WERI-Rb-1 (cell line): ENCODE results near the gene ZFYVE28.

ENCODE experiments used
- DNase-seq: peaks from one replicate; pipeline ENCODE4 v3.0.0-alpha.2; 2020
- H3K27ac ChIP-seq: fragments of 250-450 bp; sonication (Bioruptor Pico); 2 replicates; pipeline ENCODE4 v1.5.1; 2020; ENCODE audit warnings: mild to moderate bottlenecking, moderate library complexity
- H3K27me3 ChIP-seq: fragments of 250-450 bp; sonication (Bioruptor Pico); 2 replicates; pipeline ENCODE4 v1.5.1; 2021; ENCODE audit warnings: mild to moderate bottlenecking, low read depth, moderate library complexity; ENCODE audit not compliant: insufficient read depth, severe bottlenecking
- H3K36me3 ChIP-seq: fragments of 250-450 bp; sonication (Bioruptor Pico); 2 replicates; pipeline ENCODE4 v1.5.1; 2020; ENCODE audit warnings: mild to moderate bottlenecking, moderate library complexity
- H3K4me3 ChIP-seq: 2 replicates; pipeline ENCODE4 v1.5.1; 2011; ENCODE audit warnings: low read depth, mild to moderate bottlenecking, control low read depth, low read length
- H3K9me3 ChIP-seq: fragments of 250-450 bp; sonication (Bioruptor Pico); 2 replicates; pipeline ENCODE4 v1.5.1; 2021; ENCODE audit warnings: mild to moderate bottlenecking, moderate library complexity; ENCODE audit not compliant: severe bottlenecking
- TF ChIP-seq, protein P1 (sequence below): IDR thresholded peaks from 2 replicates; pipeline ENCODE4 v1.5.1; 2011; ENCODE audit warnings: low read depth, mild to moderate bottlenecking, control low read depth, inconsistent platforms, low read length

ZFYVE28 gene

DNA sequence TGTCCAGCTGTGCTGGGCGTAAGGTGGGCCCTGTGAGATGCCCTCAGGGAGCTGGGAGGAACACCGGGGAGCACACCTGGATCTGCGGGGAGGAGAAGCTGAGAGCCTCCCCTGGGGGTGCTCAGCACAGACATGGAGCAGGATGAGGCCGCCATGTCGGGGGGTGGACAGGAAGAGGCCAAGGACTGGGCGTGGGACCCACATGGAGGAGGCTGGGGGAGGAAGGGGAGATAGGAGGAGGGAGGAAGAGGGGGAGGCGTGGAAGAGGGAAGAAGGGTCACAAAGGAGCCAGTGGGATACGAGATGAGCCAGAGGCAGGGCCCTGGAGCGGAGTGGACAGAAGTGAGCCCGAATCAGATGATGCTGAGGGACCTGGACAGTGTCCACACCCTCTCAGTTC lies 66.3 kb downstream of the ZFYVE28 start:
- Histone ChIP-seq H3K9me3 (no peaks in the 10 kb centered on the region), H3K4me3 (no peak overlapping the region), H3K27ac (no peak overlapping the region), H3K27me3 (no peaks in the 10 kb centered on the region), H3K36me3 (no peaks in the 10 kb centered on the region)
- peak; percentile 5 for DNase-seq
- TF ChIP-seq, protein P1, sequence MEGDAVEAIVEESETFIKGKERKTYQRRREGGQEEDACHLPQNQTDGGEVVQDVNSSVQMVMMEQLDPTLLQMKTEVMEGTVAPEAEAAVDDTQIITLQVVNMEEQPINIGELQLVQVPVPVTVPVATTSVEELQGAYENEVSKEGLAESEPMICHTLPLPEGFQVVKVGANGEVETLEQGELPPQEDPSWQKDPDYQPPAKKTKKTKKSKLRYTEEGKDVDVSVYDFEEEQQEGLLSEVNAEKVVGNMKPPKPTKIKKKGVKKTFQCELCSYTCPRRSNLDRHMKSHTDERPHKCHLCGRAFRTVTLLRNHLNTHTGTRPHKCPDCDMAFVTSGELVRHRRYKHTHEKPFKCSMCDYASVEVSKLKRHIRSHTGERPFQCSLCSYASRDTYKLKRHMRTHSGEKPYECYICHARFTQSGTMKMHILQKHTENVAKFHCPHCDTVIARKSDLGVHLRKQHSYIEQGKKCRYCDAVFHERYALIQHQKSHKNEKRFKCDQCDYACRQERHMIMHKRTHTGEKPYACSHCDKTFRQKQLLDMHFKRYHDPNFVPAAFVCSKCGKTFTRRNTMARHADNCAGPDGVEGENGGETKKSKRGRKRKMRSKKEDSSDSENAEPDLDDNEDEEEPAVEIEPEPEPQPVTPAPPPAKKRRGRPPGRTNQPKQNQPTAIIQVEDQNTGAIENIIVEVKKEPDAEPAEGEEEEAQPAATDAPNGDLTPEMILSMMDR = no peak

DNA sequence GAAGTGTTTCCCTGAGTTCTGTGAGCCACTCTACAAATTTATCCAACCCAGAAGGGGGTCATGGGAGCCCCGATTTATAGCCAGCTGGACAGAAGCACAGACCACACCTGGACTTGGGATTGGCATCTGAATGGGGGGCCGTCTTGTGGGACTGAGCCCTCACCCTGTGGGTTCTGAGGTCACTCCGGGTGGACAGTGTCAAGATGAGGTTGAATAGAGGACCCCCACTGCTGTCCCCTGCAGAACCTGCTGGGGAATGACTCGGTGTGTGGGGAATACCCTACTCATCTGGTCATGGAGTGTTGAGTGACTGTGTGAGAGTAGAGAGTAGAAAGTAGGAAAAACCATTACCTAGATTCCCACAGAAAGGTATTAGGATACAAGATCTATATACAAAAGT lies 67.5 kb downstream of the ZFYVE28 start:
- H3K27ac ChIP-seq = no peak overlapping the region
- TF ChIP-seq, protein P1 = no peak
- peak; percentile 1 for DNase-seq

DNA sequence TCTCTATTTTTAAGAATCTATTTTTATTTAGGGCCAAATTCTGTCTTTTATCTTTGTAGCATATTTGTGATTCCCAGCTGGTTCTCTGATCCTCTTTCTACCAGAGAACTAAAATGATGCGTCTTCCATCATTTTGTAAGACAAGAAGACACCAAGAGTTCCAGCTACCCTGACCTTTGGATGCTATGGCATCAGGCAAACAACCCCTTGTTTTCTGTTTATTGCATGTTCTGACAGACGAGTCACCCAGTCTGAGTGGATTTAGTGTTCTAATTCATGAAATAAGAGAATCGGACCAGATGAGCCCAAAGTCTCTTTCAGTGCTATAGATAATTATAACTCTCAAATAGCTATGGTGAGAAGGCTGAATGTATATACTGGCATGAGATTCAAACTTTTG lies 69.7 kb downstream of the ZFYVE28 start:
- H3K27me3 ChIP-seq = no peaks in the 10 kb centered on the region
- H3K36me3 ChIP-seq = no peaks in the 10 kb centered on the region
- H3K9me3 ChIP-seq = no peaks in the 10 kb centered on the region
- DNase-seq = no peak
- H3K4me3 ChIP-seq = no peak overlapping the region
- no peak overlapping the region for H3K27ac ChIP-seq
- TF ChIP-seq, protein P1 = no peak

More for the DNA sequence above, 67.5 kb downstream of the ZFYVE28 start:
- Histone ChIP-seq H3K27me3 (no peaks in the 10 kb centered on the region), H3K4me3 (no peak overlapping the region), H3K9me3 (no peaks in the 10 kb centered on the region), H3K36me3 (no peaks in the 10 kb centered on the region)

DNA sequence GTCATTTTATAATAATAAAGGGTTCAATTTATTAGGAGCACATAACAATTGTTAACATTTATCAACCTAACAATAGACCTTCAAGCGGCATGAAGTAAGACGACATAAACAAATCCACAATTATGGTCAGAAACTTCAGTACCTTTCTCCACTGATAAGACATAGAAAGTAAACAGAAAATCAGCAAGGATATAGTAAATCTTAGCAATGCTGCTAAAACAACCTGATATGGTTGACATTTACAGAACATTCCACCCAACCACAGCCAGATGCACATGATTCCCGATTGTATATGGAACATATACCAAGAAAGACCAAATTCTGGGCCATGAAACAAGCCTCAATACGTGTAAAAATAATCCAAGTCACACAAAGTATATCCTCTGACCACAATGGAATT lies 71.3 kb downstream of the ZFYVE28 start:
- Histone ChIP-seq H3K4me3 (no peak overlapping the region), H3K27ac (no peak overlapping the region), H3K36me3 (no peaks in the 10 kb centered on the region), H3K27me3 (no peaks in the 10 kb centered on the region), H3K9me3 (no peaks in the 10 kb centered on the region)
- TF ChIP-seq, protein P1 = no peak
- no peak for DNase-seq

DNA sequence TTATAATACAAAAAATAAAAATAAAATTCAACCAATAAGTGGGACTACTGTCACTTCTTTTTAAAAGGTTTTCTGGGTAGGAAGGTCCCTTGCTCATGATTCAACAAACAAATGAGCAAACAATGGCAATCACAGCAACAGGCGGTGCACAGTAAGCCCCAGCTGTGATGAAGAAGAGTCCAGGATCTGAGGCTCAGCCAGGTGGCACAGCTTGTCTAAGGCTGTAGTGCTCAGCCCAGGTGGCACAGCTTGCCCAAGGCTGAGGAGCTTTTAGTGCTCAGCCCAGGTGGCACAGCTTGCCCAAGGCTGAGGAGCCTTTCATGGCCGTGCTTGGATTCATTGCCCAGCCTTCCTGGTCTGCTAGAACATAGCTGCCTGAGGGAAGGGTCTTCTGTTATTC lies 75.0 kb downstream of the ZFYVE28 start:
- no peak for DNase-seq

More for the DNA sequence above, 75.0 kb downstream of the ZFYVE28 start:
- Histone ChIP-seq H3K36me3 (no peaks in the 10 kb centered on the region), H3K27me3 (no peaks in the 10 kb centered on the region), H3K27ac (no peak overlapping the region), H3K4me3 (no peak overlapping the region), H3K9me3 (no peaks in the 10 kb centered on the region)
- TF ChIP-seq, protein P1 = no peak
